Adrenal gland (tissue), 12 donors: ENCODE data around the gene NT5DC3. TPM values are rescaled to one million over a fixed set of nuclear protein-coding genes. Genes with fewer than 3 reads are reported as not detected.
A peak's percentile ranks its signal among the peaks of the same experiment; 100 is the strongest.

Experiments used
- DNase-seq, 7 donors: peaks; one replicate each; pipeline ENCODE4 v3.0.0-alpha.2; 2019 to 2020
- H3K27ac ChIP-seq, 5 donors: fragments of 200-600 bp; sonication (generic) in 4 of 5; 1 replicate in 3 of 5; 2 replicates in 2 of 5; pipeline versions ENCODE4 v1.5.1 to v1.8.0; 2016 to 2020; ENCODE audit warnings: mild to moderate bottlenecking in 1 of 5
- H3K27me3 ChIP-seq: fragments of 200-600 bp; 2 replicates; pipeline ENCODE4 v1.8.0; 2021
- H3K36me3 ChIP-seq, 2 donors: fragments of 200-600 bp; replicated peaks in 1 of 2; 1 replicate in 1 of 2; 2 replicates in 1 of 2; pipeline versions ENCODE4 v1.5.1 to v1.8.0; 2018 to 2022
- H3K4me1 ChIP-seq, 2 donors: fragments of 200-600 bp; replicated peaks in 1 of 2; 1 replicate in 1 of 2; 2 replicates in 1 of 2; pipeline versions ENCODE4 v1.5.1 to v1.8.0; 2018 to 2021
- H3K4me3 ChIP-seq, 4 donors: fragments of 200-600 bp; sonication (generic) in 3 of 4; one replicate each; pipeline ENCODE4 v1.5.1; 2016 to 2018
- H3K9me3 ChIP-seq, 3 donors: fragments of 200-600 bp; sonication (generic) in 1 of 3; replicated peaks in 1 of 3; 1 replicate in 2 of 3; 2 replicates in 1 of 3; pipeline versions ENCODE4 v1.5.1 to v1.8.0; 2016 to 2021
- POLR2A ChIP-seq, 2 donors: fragments of 450-650 bp; IDR thresholded peaks; one replicate each; pipeline ENCODE4 v1.6.1; 2017; ENCODE audit warnings: antibody characterized with exemption in 2 of 2, mild to moderate bottlenecking in 2 of 2, moderate library complexity in 1 of 2
- WGBS, 4 donors: extraction: QIAGEN DNeasy Blood & Tissue Kit in 2 of 4; methylation state at CpG; one replicate each; pipeline versions ENCODE4 v1.1.5 to v1.1.7; 2013 to 2017; 5-methylcytosine and 5-hydroxymethylcytosine counted together
- intact Hi-C, 2 donors: fragments of 100-400 bp; cut with DNase I; formaldehyde crosslinking; loops; one replicate each; pipeline versions ENCODE4 v1.14.1 to v1.15.0; 2022 to 2023
- polyA plus RNA-seq, 3 donors: library from polyadenylated mRNA; stranded (reverse); fragments of 200-250 nt in 2 of 3; fragments of 350-450 nt in 1 of 3; fragmentation: Illumina TruSeq in 1 of 3; extraction: RNeasy Lipid Tissue Mini Kit (QIAGEN cat#74804) in 1 of 3; gene quantifications; one replicate each; pipeline ENCODE4 v1.2.3, GENCODE V29; 2013 to 2014
- total RNA-seq, 9 donors: library from RNA; depleted of rRNA in 4 of 9; stranded (reverse); fragments of >200 nt in 4 of 9; fragments of 120-200 nt in 1 of 9; fragmentation: NEBNext Ultra II Directional in 1 of 9; extraction: Animal tissue kit (Norgen Biotek cat#: 25700) in 1 of 9; gene quantifications; one replicate each; pipeline versions ENCODE4 v1.1.0 to v1.2.4, GENCODE V29; 2013 to 2023
- TF ChIP-seq, protein P1 (sequence below), 6 experiments: fragments of 450-650 bp in 4 of 6; fragments of 200-600 bp in 2 of 6; sonication (generic) in 1 of 6; IDR thresholded peaks; 1 replicate in 5 of 6; 2 replicates in 1 of 6; pipeline versions ENCODE4 v1.5.1 to v1.8.0; 2016 to 2021; ENCODE audit warnings: antibody characterized with exemption in 6 of 6, mild to moderate bottlenecking in 2 of 6, moderate library complexity in 1 of 6
- donor health status: healthy with polysubstance abuse.
- donor health status: Bipolar disorder and iron deficiency.
- donor health status: DM: yes; HTN: yes; CAD: no.
- donor health status: DM: no; HTN: no; CAD: no.
- donor health status: DM: no; HTN: no; CAD: no.
- donor health status: DM: yes; HTN: yes; CAD: no.

The NT5DC3 gene
- total and polyA plus RNA-seq, 12 donors, result 4.1 to 14.9 (median 7.2) TPM

DNA sequence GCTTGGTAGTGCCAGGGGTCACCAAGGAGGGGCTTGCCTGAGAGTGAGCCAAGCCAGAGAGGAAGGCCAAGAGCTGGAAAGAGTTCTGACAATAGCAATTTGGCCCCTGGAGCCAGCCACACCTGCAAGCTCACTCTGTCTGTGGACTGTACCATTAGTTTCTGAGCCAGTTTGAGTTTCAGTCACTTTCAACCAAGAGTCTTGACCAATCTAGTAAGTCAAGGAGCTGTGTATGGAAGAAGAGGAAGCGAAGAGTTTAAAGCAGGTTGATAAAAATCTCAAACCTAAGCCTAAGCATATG is 38.5 kb downstream of the NT5DC3 start:
- H3K36me3 ChIP-seq, result no peaks in the 10 kb centered on the region
- H3K9me3 ChIP-seq, result no peaks in the 10 kb centered on the region
- no peak overlapping the region for H3K27ac ChIP-seq
- no peaks in the 10 kb centered on the region for H3K27me3 ChIP-seq
- intact Hi-C loops, result no loop called here
- H3K4me1 ChIP-seq, result peaks cover 27 to 56% of the 10 kb centered on the region in 2 donors
- TF ChIP-seq, protein P1, sequence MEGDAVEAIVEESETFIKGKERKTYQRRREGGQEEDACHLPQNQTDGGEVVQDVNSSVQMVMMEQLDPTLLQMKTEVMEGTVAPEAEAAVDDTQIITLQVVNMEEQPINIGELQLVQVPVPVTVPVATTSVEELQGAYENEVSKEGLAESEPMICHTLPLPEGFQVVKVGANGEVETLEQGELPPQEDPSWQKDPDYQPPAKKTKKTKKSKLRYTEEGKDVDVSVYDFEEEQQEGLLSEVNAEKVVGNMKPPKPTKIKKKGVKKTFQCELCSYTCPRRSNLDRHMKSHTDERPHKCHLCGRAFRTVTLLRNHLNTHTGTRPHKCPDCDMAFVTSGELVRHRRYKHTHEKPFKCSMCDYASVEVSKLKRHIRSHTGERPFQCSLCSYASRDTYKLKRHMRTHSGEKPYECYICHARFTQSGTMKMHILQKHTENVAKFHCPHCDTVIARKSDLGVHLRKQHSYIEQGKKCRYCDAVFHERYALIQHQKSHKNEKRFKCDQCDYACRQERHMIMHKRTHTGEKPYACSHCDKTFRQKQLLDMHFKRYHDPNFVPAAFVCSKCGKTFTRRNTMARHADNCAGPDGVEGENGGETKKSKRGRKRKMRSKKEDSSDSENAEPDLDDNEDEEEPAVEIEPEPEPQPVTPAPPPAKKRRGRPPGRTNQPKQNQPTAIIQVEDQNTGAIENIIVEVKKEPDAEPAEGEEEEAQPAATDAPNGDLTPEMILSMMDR (IDR thresholded peaks at IDR 0.05), result no peak
- TF ChIP-seq POLR2A (IDR thresholded peaks at IDR 0.05), result no peak
- WGBS, 4 donors, result 98 to 100% (median 100%) methylated on average over 1 of the region's 1 CpG
- no peak for DNase-seq
- no peak overlapping the region for H3K4me3 ChIP-seq

GRCh38 chr12:103801709-103802585 is 39.1 kb downstream of the NT5DC3 start:
- DNase-seq, result no peak
- intact Hi-C loops, result no loop called here
- Histone ChIP-seq H3K4me3 (no peak overlapping the region), H3K27me3 (no peaks in the 10 kb centered on the region), H3K9me3 (no peaks in the 10 kb centered on the region), H3K27ac (peak overlapping the region in 3 of 5 donors; percentile 11 to 42 (median 41)), H3K4me1 (peaks cover 27 to 51% of the 10 kb centered on the region in 2 donors), H3K36me3 (no peaks in the 10 kb centered on the region)
- TF ChIP-seq, protein P1 (IDR thresholded peaks at IDR 0.05), result no peak
- no peak for TF ChIP-seq POLR2A (IDR thresholded peaks at IDR 0.05)
- 82 to 92% (median 91%) methylated on average over 7 to 11 of the region's 11 CpGs for WGBS, 4 donors

- Histone ChIP-seq H3K4me1 (peaks cover 21 to 46% of the 10 kb centered on the region in 2 donors), H3K9me3 (no peaks in the 10 kb centered on the region), H3K27ac (peak overlapping the region; percentile 23 to 86 (median 79)), H3K27me3 (no peaks in the 10 kb centered on the region), H3K4me3 (peak overlapping the region in 1 of 4 donors; percentile 25), H3K36me3 (no peaks in the 10 kb centered on the region)
- intact Hi-C loops, result no loop called here
- peak; percentile 66 to 89 (median 83) for DNase-seq
- 13 to 27% (median 17%) methylated on average over 16 of the region's 16 CpGs for WGBS, 4 donors
- peak in 1 of 2 donors; percentile 72 for TF ChIP-seq POLR2A (IDR thresholded peaks at IDR 0.05)
- TF ChIP-seq, protein P1 (IDR thresholded peaks at IDR 0.05), result no peak
These were observed 40.9 kb downstream of the NT5DC3 start for GRCh38 chr12:103799857-103800771.

GRCh38 chr12:103799504-103799856 is 41.6 kb downstream of the NT5DC3 start:
- Histone ChIP-seq H3K4me3 (no peak overlapping the region), H3K4me1 (peaks cover 19 to 44% of the 10 kb centered on the region in 2 donors), H3K36me3 (no peaks in the 10 kb centered on the region), H3K27me3 (no peaks in the 10 kb centered on the region), H3K27ac (peak overlapping the region; percentile 9 to 86 (median 79)), H3K9me3 (no peaks in the 10 kb centered on the region)
- intact Hi-C loops, result no loop called here
- 50 to 71% (median 57%) methylated on average over 4 of the region's 4 CpGs for WGBS, 4 donors
- peak in 6 of 7 donors; percentile 32 to 66 (median 55) for DNase-seq
- TF ChIP-seq, protein P1 (IDR thresholded peaks at IDR 0.05), result no peak
- TF ChIP-seq POLR2A (IDR thresholded peaks at IDR 0.05), result no peak
